B cell (primary cell): ENCODE data around the gene KRT5. TPM values are rescaled to one million over a fixed set of nuclear protein-coding genes. Genes with fewer than 3 reads are reported as not detected.

Experiments
- ATAC-seq: fragments of 200-7000 bp; cut with Tn5 transposase; one replicate; pipeline ENCODE4 v1.10.0; 2021; ENCODE audit warnings: low read depth, mild to moderate bottlenecking, moderate number of reproducible peaks, moderate library complexity
- CTCF ChIA-PET: fragments of 350-600 bp; sonication (Branson Sonifier 250); formaldehyde crosslinking; loops from one replicate; lab custom pipeline; 2021; ENCODE audit warnings: antibody characterized with exemption, inconsistent platforms; lab: Charles Lee
- POLR2A ChIA-PET: fragments of 350-600 bp; sonication (Branson Sonifier 250); formaldehyde crosslinking; loops from one replicate; lab custom pipeline; 2021; ENCODE audit warnings: antibody characterized with exemption; lab: Charles Lee
- DNase-seq: peaks from one replicate; pipeline ENCODE4 v3.0.0; 2013
- H2AFZ ChIP-seq: 2 replicates; pipeline ENCODE4 v1.6.1; 2012; ENCODE audit warnings: mild to moderate bottlenecking, low read depth, low read length; ENCODE audit not compliant: insufficient read depth, poor library complexity, severe bottlenecking
- H3K27ac ChIP-seq, 2 donors: 1 replicate in 1 of 2; 2 replicates in 1 of 2; pipeline ENCODE4 v1.5.1; 2012 to 2013; ENCODE audit warnings: low read length in 2 of 2, mild to moderate bottlenecking in 2 of 2, moderate library complexity in 1 of 2
- H3K27me3 ChIP-seq, 4 experiments: fragments of 200-600 bp in 1 of 4; sonication (generic) in 1 of 4; replicated peaks in 1 of 4; 1 replicate in 2 of 4; 2 replicates in 2 of 4; pipeline versions ENCODE4 v1.6.1 to v1.7.0; 2013 to 2016; ENCODE audit warnings: low read length in 3 of 4, mild to moderate bottlenecking in 2 of 4, mixed read lengths in 1 of 4, moderate library complexity in 1 of 4; ENCODE audit not compliant: insufficient read depth in 4 of 4, control insufficient read depth in 3 of 4; ENCODE audit errors: control extremely low read depth in 1 of 4
- H3K36me3 ChIP-seq, 2 experiments: replicated peaks in 1 of 2; 1 replicate in 1 of 2; 2 replicates in 1 of 2; pipeline versions ENCODE4 v1.6.1 to v1.7.1; 2013; ENCODE audit warnings: low read length in 1 of 2; ENCODE audit not compliant: insufficient read depth in 2 of 2, control insufficient read depth in 1 of 2; ENCODE audit errors: control extremely low read depth in 1 of 2, extremely low read depth in 1 of 2
- H3K4me1 ChIP-seq, 2 donors: fragments of 200-600 bp in 1 of 2; sonication (generic) in 1 of 2; 1 replicate in 1 of 2; 2 replicates in 1 of 2; pipeline versions ENCODE4 v1.5.1 to v1.6.1; 2013 to 2017; ENCODE audit warnings: low read length in 2 of 2; ENCODE audit not compliant: control insufficient read depth in 2 of 2, insufficient read depth in 2 of 2
- H3K4me2 ChIP-seq: replicated peaks from 2 replicates; pipeline ENCODE3; 2012; ENCODE audit warnings: mild to moderate bottlenecking, low read depth, low read length; ENCODE audit not compliant: poor library complexity, severe bottlenecking
- H3K4me3 ChIP-seq, 5 experiments: fragments of 200-600 bp in 1 of 5; sonication (generic) in 1 of 5; 1 replicate in 3 of 5; 2 replicates in 2 of 5; pipeline versions ENCODE4 v1.5.1 to v1.7.0; 2011 to 2016; ENCODE audit warnings: low read length in 4 of 5, mild to moderate bottlenecking in 4 of 5, low read depth in 2 of 5, control low read depth in 1 of 5, moderate library complexity in 1 of 5; ENCODE audit not compliant: insufficient read depth in 1 of 5; ENCODE audit errors: control extremely low read depth in 1 of 5, extremely low read depth in 1 of 5
- H3K79me2 ChIP-seq: fragments of 200-600 bp; sonication (generic); one replicate; pipeline ENCODE4 v1.6.0; 2016; ENCODE audit warnings: low read length; ENCODE audit not compliant: control insufficient read depth, insufficient read depth
- H3K9ac ChIP-seq: fragments of 200-600 bp; sonication (generic); 2 replicates; pipeline ENCODE4 v1.6.1; 2017; ENCODE audit warnings: mild to moderate bottlenecking, low read length, moderate library complexity
- H3K9me3 ChIP-seq, 3 donors: one replicate each; pipeline versions ENCODE4 v1.6.1 to v1.7.1; 2013; ENCODE audit warnings: low read length in 2 of 3; ENCODE audit not compliant: control insufficient read depth in 2 of 3, insufficient read depth in 1 of 3; ENCODE audit errors: control extremely low read depth in 1 of 3
- H4K20me1 ChIP-seq: 2 replicates; pipeline ENCODE4 v1.6.0; 2012; ENCODE audit warnings: mild to moderate bottlenecking, low read length; ENCODE audit not compliant: insufficient read depth, control insufficient read depth, poor library complexity, severe bottlenecking
- H3K27ac Mint-ChIP-seq: one replicate; pipeline ENCODE4 v1.8.0; 2021; ENCODE audit warnings: mixed read lengths
- H3K27me3 Mint-ChIP-seq: one replicate; pipeline ENCODE4 v1.8.0; 2021; ENCODE audit warnings: mixed read lengths
- H3K4me1 Mint-ChIP-seq: one replicate; pipeline ENCODE4 v1.8.0; 2021; ENCODE audit warnings: mixed read lengths
- H3K4me3 Mint-ChIP-seq: one replicate; pipeline ENCODE4 v1.8.0; 2021; ENCODE audit warnings: mixed read lengths
- H3K9me3 Mint-ChIP-seq: one replicate; pipeline ENCODE4 v1.8.0; 2022; ENCODE audit warnings: mixed read lengths; ENCODE audit not compliant: insufficient read depth
- CTCF ChIP-seq: fragments of 200-600 bp; IDR thresholded peaks from one replicate; pipeline ENCODE4 v1.8.0; 2022; ENCODE audit warnings: antibody characterized with exemption, mild to moderate bottlenecking
- EZH2 ChIP-seq: IDR thresholded peaks from 2 replicates; pipeline ENCODE4 v1.6.1; 2012; ENCODE audit warnings: borderline replicate concordance, low read depth, mild to moderate bottlenecking, moderate library complexity, low read length; ENCODE audit not compliant: insufficient read depth, poor library complexity, severe bottlenecking
- WGBS: methylation state at CpG from one replicate; pipeline ENCODE4 v1.1.5; 2013; ENCODE audit warnings: missing lambda C conversion rate; ENCODE audit not compliant: insufficient coverage; 5-methylcytosine and 5-hydroxymethylcytosine counted together
- intact Hi-C: fragments of 100-400 bp; cut with micrococcal nuclease; formaldehyde crosslinking; loops from one replicate; pipeline ENCODE4 v1.10.0; 2022
- polyA plus RNA-seq: library from polyadenylated mRNA; depleted of rRNA; stranded (reverse); fragments of >200 nt; gene quantifications from 2 replicates; pipeline ENCODE4 v1.2.3, GENCODE V29; 2012
- total RNA-seq, 2 donors: library from RNA; stranded (reverse); fragments of 120-200 nt in 1 of 2; gene quantifications; 1 replicate in 1 of 2; 2 replicates in 1 of 2; pipeline versions ENCODE4 v1.2.3 to v1.2.4, GENCODE V29; 2013 to 2022

The KRT5 gene
- total and polyA plus RNA-seq, 2 donors (not counting 1 experiment from before 2014, with no cell fraction given): not detected

DNA sequence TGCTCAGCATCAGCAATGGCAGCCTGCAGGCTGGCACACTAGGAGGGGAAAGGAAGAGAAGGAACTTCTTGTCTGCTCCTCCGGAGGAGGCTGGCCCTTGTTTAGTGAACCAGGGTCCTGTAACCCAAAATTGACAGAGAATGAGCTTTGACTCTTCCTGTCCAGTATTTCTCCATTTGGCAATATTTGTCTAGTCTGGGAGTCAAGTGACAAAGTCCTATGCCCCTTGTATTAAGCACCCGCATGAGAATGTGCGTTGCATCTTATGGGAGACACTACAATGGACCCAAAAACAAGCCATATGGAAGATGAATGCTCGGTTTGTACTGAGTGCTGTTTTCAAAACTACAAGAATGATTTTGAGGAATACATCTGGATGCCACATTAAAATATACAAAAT is 50.3 kb downstream of the KRT5 start:
- TF ChIP-seq EZH2 (no peak), CTCF (no peak)
- no peaks in the 10 kb centered on the region for H3K9me3 Mint-ChIP-seq

DNA sequence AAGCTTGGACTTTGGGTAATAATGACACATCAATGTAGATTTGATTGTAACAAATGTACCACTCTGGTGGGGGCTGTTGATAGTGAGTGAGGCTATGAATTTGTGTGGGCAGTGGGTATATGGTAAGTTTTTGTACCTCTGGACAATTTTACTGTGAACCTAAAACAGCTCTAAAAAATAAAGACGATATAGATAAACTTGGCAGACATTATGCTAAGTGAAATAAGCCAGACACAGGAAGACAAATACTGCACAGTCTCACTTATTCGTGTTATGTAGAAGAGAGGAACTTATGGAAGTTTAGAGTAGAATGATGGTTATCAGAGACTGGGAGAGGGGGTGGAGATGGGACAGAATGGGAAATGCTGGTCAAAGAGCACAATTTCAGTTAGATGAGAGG is 55.3 kb downstream of the KRT5 start:
- no peak overlapping the region for H2AFZ ChIP-seq
- H3K27ac ChIP-seq: no peak overlapping the region
- Mint-ChIP-seq H3K4me3 (no peak overlapping the region), H3K9me3 (no peaks in the 10 kb centered on the region), H3K27me3 (peaks cover 36% of the 10 kb centered on the region), H3K4me1 (no peaks in the 10 kb centered on the region), H3K27ac (no peak overlapping the region)
- TF ChIP-seq EZH2: no peak
- TF ChIP-seq CTCF: no peak
- CTCF ChIA-PET: no interaction called here
- H3K9ac ChIP-seq: no peak overlapping the region
- no peaks in the 10 kb centered on the region for H3K36me3 ChIP-seq
- no peaks in the 10 kb centered on the region for H3K9me3 ChIP-seq
- no peaks in the 10 kb centered on the region for H3K79me2 ChIP-seq
- H3K27me3 ChIP-seq: no peaks in the 10 kb centered on the region
- POLR2A ChIA-PET: no interaction called here
- no peaks in the 10 kb centered on the region for H3K4me1 ChIP-seq
- no peak overlapping the region for H3K4me2 ChIP-seq
- DNase-seq (no peak), ATAC-seq (no peak)
- no peaks in the 10 kb centered on the region for H4K20me1 ChIP-seq
- 20% methylated on average over 1 of the region's 2 CpGs for WGBS
- H3K4me3 ChIP-seq: no peak overlapping the region
- intact Hi-C loops: no loop called here

More for the DNA sequence above, 50.3 kb downstream of the KRT5 start:
- DNase-seq (no peak), ATAC-seq (no peak)
- POLR2A ChIA-PET: no interaction called here
- Mint-ChIP-seq H3K4me3 (no peak overlapping the region), H3K4me1 (no peaks in the 10 kb centered on the region), H3K27ac (no peak overlapping the region), H3K27me3 (peaks cover 33% of the 10 kb centered on the region)
- H3K4me3 ChIP-seq: no peak overlapping the region
- intact Hi-C loops: no loop called here
- no peaks in the 10 kb centered on the region for H4K20me1 ChIP-seq
- H2AFZ ChIP-seq: no peak overlapping the region
- no peak overlapping the region for H3K9ac ChIP-seq
- WGBS: 67% methylated on average over 2 of the region's 4 CpGs
- H3K79me2 ChIP-seq: no peaks in the 10 kb centered on the region
- H3K27ac ChIP-seq: no peak overlapping the region
- H3K27me3 ChIP-seq: no peaks in the 10 kb centered on the region
- no peaks in the 10 kb centered on the region for H3K36me3 ChIP-seq
- CTCF ChIA-PET: no interaction called here
- no peaks in the 10 kb centered on the region for H3K9me3 ChIP-seq
- H3K4me1 ChIP-seq: no peaks in the 10 kb centered on the region
- no peak overlapping the region for H3K4me2 ChIP-seq

Other genes with a start within 250 kb of the KRT5 start
- not detected in 2 replicates for gene KRT86, start 245.7 kb downstream of the KRT5 start, total RNA-seq
- not detected in 2 replicates for gene KRT86, start 245.7 kb downstream of the KRT5 start, polyA plus RNA-seq
- not detected in 2 replicates for gene KRT81, start 228.9 kb downstream of the KRT5 start, total RNA-seq
- gene KRT81, start 228.9 kb downstream of the KRT5 start, polyA plus RNA-seq: not detected in 2 replicates
- not detected in 2 replicates for gene KRT83, start 199.0 kb downstream of the KRT5 start, total RNA-seq
- not detected in 2 replicates for gene KRT83, start 199.0 kb downstream of the KRT5 start, polyA plus RNA-seq
- gene KRT85, start 152.9 kb downstream of the KRT5 start, total RNA-seq: not detected in 2 replicates
- gene KRT85, start 152.9 kb downstream of the KRT5 start, polyA plus RNA-seq: not detected in 2 replicates
- gene KRT84, start 134.7 kb downstream of the KRT5 start, total RNA-seq: not detected in 2 replicates
- not detected in 2 replicates for gene KRT84, start 134.7 kb downstream of the KRT5 start, polyA plus RNA-seq
- gene KRT82, start 114.1 kb downstream of the KRT5 start, total RNA-seq: not detected in 2 replicates
- not detected in 2 replicates for gene KRT82, start 114.1 kb downstream of the KRT5 start, polyA plus RNA-seq
- gene KRT75, start 86.0 kb downstream of the KRT5 start, total RNA-seq: not detected in 2 replicates
- not detected in 2 replicates for gene KRT75, start 86.0 kb downstream of the KRT5 start, polyA plus RNA-seq
- not detected in 2 replicates for gene KRT6B, start 68.2 kb downstream of the KRT5 start, total RNA-seq
- gene KRT6B, start 68.2 kb downstream of the KRT5 start, polyA plus RNA-seq: not detected in 2 replicates
- gene KRT6C, start 46.6 kb downstream of the KRT5 start, total RNA-seq: not detected in 2 replicates
- gene KRT6C, start 46.6 kb downstream of the KRT5 start, polyA plus RNA-seq: not detected in 2 replicates
- not detected in 2 replicates for gene KRT6A, start 27.1 kb downstream of the KRT5 start, total RNA-seq
- gene KRT6A, start 27.1 kb downstream of the KRT5 start, polyA plus RNA-seq: not detected in 2 replicates
- not detected in 2 replicates for gene KRT71, start 32.8 kb upstream of the KRT5 start, total RNA-seq
- gene KRT71, start 32.8 kb upstream of the KRT5 start, polyA plus RNA-seq: not detected in 2 replicates
- gene KRT74, start 53.4 kb upstream of the KRT5 start, total RNA-seq: not detected in 2 replicates
- gene KRT74, start 53.4 kb upstream of the KRT5 start, polyA plus RNA-seq: not detected in 2 replicates
- gene KRT72, start 81.1 kb upstream of the KRT5 start, total RNA-seq: not detected in 2 replicates
- gene KRT72, start 81.1 kb upstream of the KRT5 start, polyA plus RNA-seq: 0.04 and 0.49 TPM in 2 replicates
- not detected in 2 replicates for gene KRT73, start 98.2 kb upstream of the KRT5 start, total RNA-seq
- 0.07 and 0.36 TPM in 2 replicates for gene KRT73, start 98.2 kb upstream of the KRT5 start, polyA plus RNA-seq
- gene KRT2, start 131.8 kb upstream of the KRT5 start, total RNA-seq: not detected in 2 replicates
- gene KRT2, start 131.8 kb upstream of the KRT5 start, polyA plus RNA-seq: 0.04 TPM in 2 replicates
- gene KRT1, start 160.0 kb upstream of the KRT5 start, total RNA-seq: not detected in 2 replicates
- 0.07 TPM in 1 of 2 replicates, not detected in the other for gene KRT1, start 160.0 kb upstream of the KRT5 start, polyA plus RNA-seq
- not detected in 2 replicates for gene KRT77, start 183.1 kb upstream of the KRT5 start, total RNA-seq
- not detected in 2 replicates for gene KRT77, start 183.1 kb upstream of the KRT5 start, polyA plus RNA-seq